ENCODE results near the gene SH3RF3. TPM values are rescaled to one million over a fixed set of nuclear protein-coding genes. Genes with fewer than 3 reads are reported as not detected.

SH3RF3 gene
- total and polyA plus RNA-seq, 8 donors, result 7.0 to 11.1 (median 8.3) TPM

DNA sequence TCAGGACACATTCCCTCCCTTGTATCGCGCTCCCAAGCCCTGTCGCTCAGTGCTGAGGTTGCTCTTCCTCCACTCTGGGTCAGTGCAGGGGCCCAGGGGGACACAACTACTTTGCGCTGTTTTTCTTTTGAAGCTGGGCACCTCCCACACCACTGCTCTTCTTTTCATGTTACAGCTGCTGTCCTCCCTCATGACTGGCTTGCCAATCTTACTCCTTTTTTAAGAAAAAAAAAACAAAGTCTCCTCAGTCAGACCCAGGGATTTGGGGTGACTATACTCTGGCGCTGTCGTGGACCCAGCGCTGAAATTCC lies 264.6 kb downstream of the SH3RF3 start:
- TF ChIP-seq, protein P1, sequence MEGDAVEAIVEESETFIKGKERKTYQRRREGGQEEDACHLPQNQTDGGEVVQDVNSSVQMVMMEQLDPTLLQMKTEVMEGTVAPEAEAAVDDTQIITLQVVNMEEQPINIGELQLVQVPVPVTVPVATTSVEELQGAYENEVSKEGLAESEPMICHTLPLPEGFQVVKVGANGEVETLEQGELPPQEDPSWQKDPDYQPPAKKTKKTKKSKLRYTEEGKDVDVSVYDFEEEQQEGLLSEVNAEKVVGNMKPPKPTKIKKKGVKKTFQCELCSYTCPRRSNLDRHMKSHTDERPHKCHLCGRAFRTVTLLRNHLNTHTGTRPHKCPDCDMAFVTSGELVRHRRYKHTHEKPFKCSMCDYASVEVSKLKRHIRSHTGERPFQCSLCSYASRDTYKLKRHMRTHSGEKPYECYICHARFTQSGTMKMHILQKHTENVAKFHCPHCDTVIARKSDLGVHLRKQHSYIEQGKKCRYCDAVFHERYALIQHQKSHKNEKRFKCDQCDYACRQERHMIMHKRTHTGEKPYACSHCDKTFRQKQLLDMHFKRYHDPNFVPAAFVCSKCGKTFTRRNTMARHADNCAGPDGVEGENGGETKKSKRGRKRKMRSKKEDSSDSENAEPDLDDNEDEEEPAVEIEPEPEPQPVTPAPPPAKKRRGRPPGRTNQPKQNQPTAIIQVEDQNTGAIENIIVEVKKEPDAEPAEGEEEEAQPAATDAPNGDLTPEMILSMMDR (IDR thresholded peaks at IDR 0.05), result no peak
- ATAC-seq, result no peak
- DNase-seq, result no peak
- no peak overlapping the region for H3K27ac ChIP-seq
- H3K27me3 ChIP-seq, result no peaks in the 10 kb centered on the region
- H3K36me3 ChIP-seq, result no peaks in the 10 kb centered on the region
- intact Hi-C loops (cut with DNase I), result no loop called here
- no peak overlapping the region for H3K4me3 ChIP-seq
- H3K4me1 ChIP-seq, result no peaks in the 10 kb centered on the region
- H3K9me3 ChIP-seq, result no peaks in the 10 kb centered on the region

DNA sequence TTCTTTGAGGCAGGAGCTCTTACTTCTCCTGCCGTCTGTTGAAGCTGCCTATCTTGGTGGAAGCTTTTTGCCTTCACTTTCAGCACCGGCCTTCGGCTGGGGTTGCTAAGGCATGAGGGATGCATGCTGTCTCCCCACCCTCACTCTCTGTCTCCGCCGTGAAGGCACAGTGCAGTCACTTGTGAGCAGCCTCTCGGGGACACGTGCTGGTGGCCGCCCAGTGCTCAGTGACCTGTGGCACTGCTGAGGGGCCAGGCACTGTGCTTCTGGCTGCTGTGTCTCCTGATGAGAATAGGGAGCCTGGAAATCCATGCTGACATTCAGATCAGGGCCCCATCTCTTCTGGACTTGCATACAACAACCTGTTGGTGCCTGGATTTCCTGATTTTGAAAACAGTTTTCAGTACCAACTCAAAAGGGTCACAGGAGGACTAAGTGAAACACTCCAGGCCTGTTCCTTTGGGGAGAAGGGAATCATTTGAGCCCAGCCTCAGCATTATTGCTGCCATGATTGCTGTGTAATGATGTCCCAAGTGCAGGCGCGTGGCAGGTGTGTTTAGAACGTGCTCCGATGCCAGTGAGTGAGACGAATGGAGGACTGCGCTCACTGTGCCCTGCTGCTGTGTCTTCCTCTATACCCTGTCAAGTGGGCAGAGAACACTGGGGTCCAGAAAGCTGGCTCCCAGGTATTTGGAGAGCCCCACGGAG lies 266.6 kb downstream of the SH3RF3 start:
- H3K27ac ChIP-seq, result no peak overlapping the region

DNA sequence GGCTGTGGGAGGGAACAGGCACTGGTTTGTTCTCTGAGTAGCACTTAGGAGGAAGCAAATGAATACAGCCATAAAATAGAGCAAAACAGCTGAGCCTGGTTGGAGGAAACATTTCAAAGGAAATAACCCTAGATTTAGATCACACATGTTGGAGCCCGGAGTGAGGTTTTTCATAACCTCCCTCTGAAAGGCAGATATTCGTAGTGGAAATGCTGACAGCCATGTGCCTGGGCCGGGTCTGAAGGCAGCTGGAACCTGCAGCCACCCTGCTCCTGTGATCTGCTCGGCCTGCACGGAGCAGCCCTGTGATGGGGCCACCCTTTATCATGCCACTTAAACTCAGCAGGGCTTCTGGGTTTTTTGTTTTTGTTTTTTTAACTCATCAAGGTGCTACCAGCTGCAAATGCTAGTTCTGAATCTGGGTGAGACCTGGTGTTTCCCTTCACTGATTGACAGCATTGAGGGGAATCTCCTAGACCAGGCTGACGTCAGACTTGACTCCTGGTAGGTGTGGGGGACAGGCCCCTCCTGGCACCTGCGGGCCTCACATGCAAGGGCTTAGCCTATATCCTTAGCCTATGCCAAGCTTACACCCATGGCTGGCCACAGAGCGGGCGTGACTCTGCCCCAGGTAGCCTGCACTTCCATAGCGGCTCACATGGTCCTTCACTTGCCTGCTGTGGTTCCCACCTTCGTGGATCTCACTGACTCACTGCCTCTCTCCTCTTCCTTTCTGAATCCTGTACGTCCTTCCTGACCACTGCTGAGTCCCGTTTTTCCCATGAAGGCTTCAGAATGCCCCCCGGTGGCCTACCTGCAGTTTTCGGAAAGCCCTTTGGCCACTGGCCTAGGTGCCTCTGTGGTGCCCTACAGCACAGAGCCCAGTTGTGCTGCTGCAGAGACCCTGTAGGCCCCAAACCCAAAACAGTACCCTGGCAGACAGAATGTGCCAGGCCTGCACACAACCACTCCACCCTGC lies 267.5 kb downstream of the SH3RF3 start:
- Histone ChIP-seq H3K9me3 (no peaks in the 10 kb centered on the region), H3K4me3 (no peak overlapping the region), H3K27me3 (no peaks in the 10 kb centered on the region), H3K36me3 (no peaks in the 10 kb centered on the region), H3K4me1 (no peaks in the 10 kb centered on the region), H3K27ac (no peak overlapping the region)
- TF ChIP-seq, protein P1 (IDR thresholded peaks at IDR 0.05), result no peak
- no peak for ATAC-seq
- intact Hi-C loops (cut with DNase I), result no loop called here
- peak in 1 of 4 donors; percentile 34 for DNase-seq

More for the DNA sequence above, 266.6 kb downstream of the SH3RF3 start:
- H3K4me3 ChIP-seq, result no peak overlapping the region
- H3K27me3 ChIP-seq, result no peaks in the 10 kb centered on the region
- H3K9me3 ChIP-seq, result no peaks in the 10 kb centered on the region
- ATAC-seq (no peak), DNase-seq (peak in 1 of 4 donors; percentile 29)
- TF ChIP-seq, protein P1 (IDR thresholded peaks at IDR 0.05), result no peak
- intact Hi-C loops (cut with DNase I), result no loop called here
- no peaks in the 10 kb centered on the region for H3K4me1 ChIP-seq
- H3K36me3 ChIP-seq, result no peaks in the 10 kb centered on the region

DNA sequence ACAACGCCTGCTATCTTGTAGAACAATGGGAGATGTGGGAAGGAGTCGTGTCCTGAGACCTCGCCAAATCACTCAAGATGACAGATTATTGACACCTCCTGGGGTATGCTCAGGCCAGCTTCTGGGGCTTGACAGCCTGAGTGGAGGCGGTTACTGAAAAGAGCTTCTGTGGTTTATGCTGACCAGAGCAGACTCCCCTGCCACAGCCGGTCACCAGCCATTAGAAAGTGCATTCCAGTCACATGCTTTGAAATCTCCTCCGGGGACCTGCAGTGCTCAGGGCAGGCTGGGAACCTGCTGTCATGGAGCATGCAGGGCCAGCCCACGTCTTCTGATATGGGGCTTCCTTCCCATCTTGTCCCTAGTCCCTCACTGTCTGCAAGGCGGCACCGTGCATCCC lies 268.9 kb downstream of the SH3RF3 start:
- no peak overlapping the region for H3K4me3 ChIP-seq
- H3K27ac ChIP-seq, result no peak overlapping the region
- no peaks in the 10 kb centered on the region for H3K36me3 ChIP-seq
- TF ChIP-seq, protein P1 (IDR thresholded peaks at IDR 0.05), result no peak
- H3K27me3 ChIP-seq, result no peaks in the 10 kb centered on the region
- intact Hi-C loops (cut with DNase I), result no loop called here
- no peaks in the 10 kb centered on the region for H3K9me3 ChIP-seq
- H3K4me1 ChIP-seq, result no peaks in the 10 kb centered on the region
- ATAC-seq, result no peak
- DNase-seq, result no peak

DNA sequence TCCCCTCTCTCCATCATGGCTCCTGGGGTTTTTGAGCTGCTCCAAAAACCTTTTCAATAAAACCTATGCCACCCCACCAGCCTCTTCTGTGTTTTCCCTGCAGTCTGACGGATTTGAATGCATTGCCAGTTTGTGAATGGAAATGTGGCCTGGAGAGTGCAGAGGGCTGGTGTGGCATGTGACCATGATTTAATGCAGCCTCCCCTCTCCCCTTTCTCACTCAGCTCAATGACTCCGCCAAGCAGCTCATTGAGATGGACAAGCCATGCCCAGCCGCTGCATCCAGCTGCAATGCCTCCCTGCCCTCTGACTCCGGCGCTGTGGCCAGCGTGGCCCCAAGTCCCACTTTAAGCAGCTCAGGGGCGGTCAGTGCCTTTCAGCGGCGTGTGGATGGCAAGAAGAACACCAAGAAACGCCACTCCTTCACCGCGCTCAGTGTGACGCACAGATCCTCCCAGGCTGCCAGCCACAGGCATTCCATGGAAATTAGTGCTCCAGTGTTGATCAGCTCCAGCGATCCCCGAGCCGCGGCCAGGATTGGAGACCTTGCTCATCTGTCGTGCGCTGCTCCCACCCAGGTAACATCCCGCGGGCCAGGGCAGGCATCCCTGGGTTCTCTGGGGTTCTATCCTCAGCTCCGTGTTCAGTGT lies 269.5 kb downstream of the SH3RF3 start:
- Histone ChIP-seq H3K4me1 (no peaks in the 10 kb centered on the region), H3K4me3 (no peak overlapping the region), H3K36me3 (no peaks in the 10 kb centered on the region), H3K27ac (no peak overlapping the region), H3K27me3 (no peaks in the 10 kb centered on the region), H3K9me3 (no peaks in the 10 kb centered on the region)
- TF ChIP-seq, protein P1 (IDR thresholded peaks at IDR 0.05), result no peak
- ATAC-seq (no peak), DNase-seq (no peak)
- intact Hi-C loops (cut with DNase I), result no loop called here
